HEK293 (cell line): Measurements from ENCODE around the gene PRKG1.
A peak's percentile ranks its signal among the peaks of the same experiment; 100 is the strongest.
"Not testable (repeated sequence)": the region's sequence is repeated elsewhere in the genome, so short reads cannot be mapped to it uniquely, and the experiment has no call there.

Experiments
- CTCF ChIA-PET: fragments of 350-600 bp; formaldehyde crosslinking; extraction: SDS; loops from one replicate; lab custom pipeline; 2021; ENCODE audit warnings: antibody characterized with exemption; lab: Yijun Ruan, JAX
- POLR2A ChIA-PET: fragments of 300-600 bp; formaldehyde crosslinking; extraction: SDS; loops from one replicate; lab custom pipeline; 2020; ENCODE audit warnings: antibody characterized with exemption, inconsistent platforms; lab: Yijun Ruan, JAX
- H3K27ac ChIP-seq: fragments of 200-500 bp; sonication (Bioruptor generic); 2 replicates; pipeline ENCODE4 v1.5.1; 2014; ENCODE audit warnings: low read depth, low read length, control low read depth, inconsistent platforms; ENCODE audit errors: extremely low read depth
- H3K36me3 ChIP-seq, 2 experiments: fragments of 200-500 bp in 1 of 2; sonication (Bioruptor generic) in 1 of 2; 1 replicate in 1 of 2; 2 replicates in 1 of 2; pipeline ENCODE4 v1.5.1; 2014 to 2017; ENCODE audit warnings: inconsistent platforms in 2 of 2, low read length in 2 of 2; ENCODE audit not compliant: control insufficient read depth in 2 of 2, insufficient read depth in 1 of 2
- H3K4me1 ChIP-seq: fragments of 200-500 bp; sonication (Bioruptor generic); 2 replicates; pipeline ENCODE4 v1.5.1; 2014; ENCODE audit warnings: mild to moderate bottlenecking, low read length, inconsistent platforms; ENCODE audit not compliant: control insufficient read depth, insufficient read depth
- H3K4me3 ChIP-seq: 2 replicates; pipeline ENCODE4 v1.5.1; 2011; ENCODE audit warnings: low read depth, mild to moderate bottlenecking, control low read depth, low read length, moderate library complexity
- H3K9me3 ChIP-seq: fragments of 200-500 bp; sonication (Bioruptor generic); 2 replicates; pipeline ENCODE4 v1.5.1; 2014; ENCODE audit warnings: low read depth, low read length, inconsistent platforms; ENCODE audit not compliant: control insufficient read depth, insufficient read depth
- KLF8 ChIP-seq: fragments of 450-650 bp; formaldehyde crosslinking; IDR thresholded peaks from 2 replicates; pipeline ENCODE4 v1.5.1; 2016; ENCODE audit warnings: missing biosample characterization, missing genetic modification characterization
- MYNN ChIP-seq: fragments of 450-650 bp; formaldehyde crosslinking; IDR thresholded peaks from 2 replicates; pipeline ENCODE4 v1.5.1; 2016; ENCODE audit warnings: missing biosample characterization, missing genetic modification characterization, borderline replicate concordance
- MZF1 ChIP-seq: fragments of 450-650 bp; formaldehyde crosslinking; IDR thresholded peaks from 2 replicates; pipeline ENCODE4 v1.5.1; 2017; ENCODE audit warnings: missing biosample characterization, missing genetic modification characterization, borderline replicate concordance
- REPIN1 ChIP-seq: fragments of 450-650 bp; formaldehyde crosslinking; IDR thresholded peaks from 2 replicates; pipeline ENCODE4 v1.5.1; 2017; ENCODE audit warnings: missing biosample characterization, missing genetic modification characterization, low read depth
- SCRT1 ChIP-seq: fragments of 450-650 bp; formaldehyde crosslinking; IDR thresholded peaks from 2 replicates; pipeline ENCODE4 v1.5.1; 2016; ENCODE audit warnings: missing biosample characterization, missing genetic modification characterization, borderline replicate concordance
- ZNF140 ChIP-seq: fragments of 450-650 bp; formaldehyde crosslinking; IDR thresholded peaks from 2 replicates; pipeline ENCODE4 v1.5.1; 2016; ENCODE audit warnings: missing biosample characterization, missing genetic modification characterization
- ZNF146 ChIP-seq: fragments of 450-650 bp; formaldehyde crosslinking; IDR thresholded peaks from 2 replicates; pipeline ENCODE4 v1.5.1; 2016; ENCODE audit warnings: missing biosample characterization, missing genetic modification characterization
- ZNF19 ChIP-seq: fragments of 450-650 bp; formaldehyde crosslinking; IDR thresholded peaks from 2 replicates; pipeline ENCODE4; 2016; ENCODE audit warnings: missing biosample characterization, missing genetic modification characterization, low read depth
- ZNF292 ChIP-seq: fragments of 450-650 bp; formaldehyde crosslinking; IDR thresholded peaks from 2 replicates; pipeline ENCODE4 v1.5.1; 2016; ENCODE audit warnings: low read depth, missing biosample characterization, missing genetic modification characterization, borderline replicate concordance
- ZNF311 ChIP-seq: fragments of 450-650 bp; formaldehyde crosslinking; IDR thresholded peaks from 2 replicates; pipeline ENCODE4 v1.5.1; 2017; ENCODE audit warnings: missing biosample characterization, missing genetic modification characterization, borderline replicate concordance
- ZNF426 ChIP-seq: fragments of 450-650 bp; formaldehyde crosslinking; IDR thresholded peaks from 2 replicates; pipeline ENCODE4 v1.5.1; 2017; ENCODE audit warnings: missing biosample characterization, missing genetic modification characterization, mild to moderate bottlenecking, inconsistent platforms, moderate library complexity
- ZNF501 ChIP-seq: fragments of 450-650 bp; formaldehyde crosslinking; IDR thresholded peaks from 2 replicates; pipeline ENCODE4 v1.5.1; 2016; ENCODE audit warnings: missing biosample characterization, missing genetic modification characterization
- ZNF555 ChIP-seq: fragments of 450-650 bp; formaldehyde crosslinking; conservative IDR thresholded peaks from 2 replicates; pipeline ENCODE4 v1.5.1; 2017; ENCODE audit warnings: missing biosample characterization, mild to moderate bottlenecking, missing genetic modification characterization, inconsistent platforms
- ZNF558 ChIP-seq: fragments of 450-650 bp; formaldehyde crosslinking; IDR thresholded peaks from 2 replicates; pipeline ENCODE4 v1.5.1; 2016; ENCODE audit warnings: missing biosample characterization, missing genetic modification characterization
- ZNF561 ChIP-seq: fragments of 450-650 bp; IDR thresholded peaks from 2 replicates; pipeline ENCODE4 v1.5.1; 2018; ENCODE audit warnings: missing biosample characterization, missing genetic modification characterization, borderline replicate concordance
- ZNF600 ChIP-seq: fragments of 450-650 bp; formaldehyde crosslinking; IDR thresholded peaks from 2 replicates; pipeline ENCODE4 v1.5.1; 2016; ENCODE audit warnings: missing biosample characterization, missing genetic modification characterization
- ZNF624 ChIP-seq: fragments of 450-650 bp; formaldehyde crosslinking; IDR thresholded peaks from 2 replicates; pipeline ENCODE4 v1.5.1; 2017; ENCODE audit warnings: missing biosample characterization, missing genetic modification characterization
- TF ChIP-seq, protein P1 (sequence below): fragments of 450-650 bp; formaldehyde crosslinking; IDR thresholded peaks from 2 replicates; pipeline ENCODE4 v1.5.1; 2016; ENCODE audit warnings: missing biosample characterization, missing genetic modification characterization

PRKG1 gene

DNA sequence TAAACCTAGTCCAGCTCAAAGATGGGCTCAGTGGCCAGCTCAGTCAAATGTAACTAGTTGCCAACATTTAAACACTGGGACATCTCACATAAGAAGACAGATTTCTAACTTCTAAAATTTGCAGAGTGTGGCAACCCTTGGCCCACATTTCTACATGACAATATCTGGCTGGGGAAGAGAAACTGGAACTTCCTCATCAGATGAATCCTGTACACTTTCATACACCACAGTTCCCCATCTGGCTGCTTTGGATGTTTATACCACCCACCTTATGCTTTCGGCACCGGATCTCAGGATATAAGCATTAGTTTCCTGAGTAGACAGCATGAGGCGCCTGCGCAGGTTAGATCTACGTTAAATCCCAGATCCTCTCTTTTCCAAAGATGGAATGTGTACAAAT, 199.3 kb downstream of the PRKG1 start:
- Histone ChIP-seq H3K4me3 (no peak overlapping the region), H3K36me3 (no peaks in the 10 kb centered on the region), H3K9me3 (no peaks in the 10 kb centered on the region), H3K27ac (no peak overlapping the region), H3K4me1 (no peaks in the 10 kb centered on the region)
- TF ChIP-seq MYNN (tag by site-specific recombination) (no peak), ZNF311 (tag by site-specific recombination) (no peak), MZF1 (tag by site-specific recombination) (no peak), ZNF501 (tag by site-specific recombination) (no peak)
- CTCF ChIA-PET: interaction anchor here (0.8 kb wide), 1 partner anchor 107 kb away, joined by 4 read pairs; no protein-coding TSS in a partner anchor
- POLR2A ChIA-PET: no interaction called here

DNA sequence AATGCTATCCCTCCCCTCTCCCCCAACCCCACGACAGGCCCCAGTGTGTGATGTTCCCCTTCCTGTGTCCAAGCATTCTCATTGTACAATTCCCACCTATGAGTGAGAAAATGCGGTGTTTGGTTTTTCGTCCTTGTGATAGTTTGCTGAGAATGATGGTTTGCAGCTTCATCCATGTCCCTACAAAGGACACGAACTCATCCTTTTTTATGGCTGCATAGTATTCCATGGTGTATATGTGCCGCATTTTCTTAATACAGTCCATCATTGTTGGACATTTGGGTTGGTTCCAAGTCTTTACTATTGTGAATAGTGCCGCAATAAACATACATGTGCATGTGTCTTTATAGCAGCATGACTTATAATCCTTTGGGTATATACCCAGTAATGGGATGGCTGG, 201.8 kb downstream of the PRKG1 start:
- H3K36me3 ChIP-seq, H3K4me1 ChIP-seq, H3K27ac ChIP-seq, CTCF ChIA-PET, H3K9me3 ChIP-seq, H3K4me3 ChIP-seq, POLR2A ChIA-PET: not testable (repeated sequence)
- peak; percentile 86 for TF ChIP-seq ZNF146 (tag by site-specific recombination)

DNA sequence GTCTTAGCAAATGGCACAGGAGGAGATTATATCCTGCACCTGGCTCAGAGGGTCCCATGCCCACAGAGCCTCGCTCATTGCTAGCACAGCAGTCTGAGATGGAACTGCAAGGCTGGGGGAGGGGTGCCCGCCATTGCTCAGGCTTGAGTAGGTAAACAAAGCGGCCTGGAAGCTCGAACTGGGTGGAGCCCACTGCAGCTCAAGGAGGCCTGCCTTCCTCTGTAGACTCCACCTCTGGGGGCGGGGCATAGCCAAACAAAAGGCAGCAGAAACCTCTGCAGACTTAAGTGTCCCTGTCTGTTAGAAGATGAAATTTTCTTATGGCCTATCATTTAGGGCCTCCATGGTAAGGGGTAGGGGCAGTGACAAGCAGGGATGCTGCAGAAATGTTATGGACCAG, 207.1 kb downstream of the PRKG1 start:
- H3K4me3 ChIP-seq, H3K36me3 ChIP-seq, H3K4me1 ChIP-seq, H3K27ac ChIP-seq, CTCF ChIA-PET, POLR2A ChIA-PET, H3K9me3 ChIP-seq: not testable (repeated sequence)
- peak; percentile 11; the same call in 1 of the 2 replicates for TF ChIP-seq ZNF140 (tag by site-specific recombination)

DNA sequence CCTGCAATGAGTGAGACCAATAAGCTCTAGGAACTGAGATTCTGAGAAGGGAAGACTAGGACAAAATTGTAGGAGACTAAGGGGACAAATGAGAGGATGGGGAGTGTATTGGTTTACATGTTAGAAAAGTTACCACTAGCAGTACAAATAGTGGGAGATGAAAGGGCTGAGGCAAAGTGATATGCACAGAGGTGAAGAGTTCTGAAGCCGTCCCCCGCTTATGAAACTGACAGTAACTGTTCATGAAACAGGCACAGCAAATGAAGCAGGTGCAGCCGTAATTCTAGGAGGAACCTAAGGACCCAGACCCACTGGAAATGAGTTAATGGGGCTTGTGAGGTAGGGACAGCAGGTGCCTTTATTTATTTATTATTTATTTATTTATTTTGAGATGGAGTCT, 211.3 kb downstream of the PRKG1 start:
- TF ChIP-seq, protein P1, sequence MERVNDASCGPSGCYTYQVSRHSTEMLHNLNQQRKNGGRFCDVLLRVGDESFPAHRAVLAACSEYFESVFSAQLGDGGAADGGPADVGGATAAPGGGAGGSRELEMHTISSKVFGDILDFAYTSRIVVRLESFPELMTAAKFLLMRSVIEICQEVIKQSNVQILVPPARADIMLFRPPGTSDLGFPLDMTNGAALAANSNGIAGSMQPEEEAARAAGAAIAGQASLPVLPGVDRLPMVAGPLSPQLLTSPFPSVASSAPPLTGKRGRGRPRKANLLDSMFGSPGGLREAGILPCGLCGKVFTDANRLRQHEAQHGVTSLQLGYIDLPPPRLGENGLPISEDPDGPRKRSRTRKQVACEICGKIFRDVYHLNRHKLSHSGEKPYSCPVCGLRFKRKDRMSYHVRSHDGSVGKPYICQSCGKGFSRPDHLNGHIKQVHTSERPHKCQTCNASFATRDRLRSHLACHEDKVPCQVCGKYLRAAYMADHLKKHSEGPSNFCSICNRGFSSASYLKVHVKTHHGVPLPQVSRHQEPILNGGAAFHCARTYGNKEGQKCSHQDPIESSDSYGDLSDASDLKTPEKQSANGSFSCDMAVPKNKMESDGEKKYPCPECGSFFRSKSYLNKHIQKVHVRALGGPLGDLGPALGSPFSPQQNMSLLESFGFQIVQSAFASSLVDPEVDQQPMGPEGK: no peak
- no peak for TF ChIP-seq ZNF426 (tag by site-specific recombination)
- TF ChIP-seq ZNF558 (tag by site-specific recombination): no peak
- no peaks in the 10 kb centered on the region for H3K9me3 ChIP-seq
- H3K36me3 ChIP-seq: no peaks in the 10 kb centered on the region
- POLR2A ChIA-PET: no interaction called here
- H3K4me1 ChIP-seq: no peaks in the 10 kb centered on the region; the same call in 1 of the 2 replicates
- H3K27ac ChIP-seq: no peak overlapping the region
- no peak overlapping the region for H3K4me3 ChIP-seq
- CTCF ChIA-PET: interaction anchor here (0.6 kb wide), 1 partner anchor 284 kb away, joined by 4 read pairs; no protein-coding TSS in a partner anchor

DNA sequence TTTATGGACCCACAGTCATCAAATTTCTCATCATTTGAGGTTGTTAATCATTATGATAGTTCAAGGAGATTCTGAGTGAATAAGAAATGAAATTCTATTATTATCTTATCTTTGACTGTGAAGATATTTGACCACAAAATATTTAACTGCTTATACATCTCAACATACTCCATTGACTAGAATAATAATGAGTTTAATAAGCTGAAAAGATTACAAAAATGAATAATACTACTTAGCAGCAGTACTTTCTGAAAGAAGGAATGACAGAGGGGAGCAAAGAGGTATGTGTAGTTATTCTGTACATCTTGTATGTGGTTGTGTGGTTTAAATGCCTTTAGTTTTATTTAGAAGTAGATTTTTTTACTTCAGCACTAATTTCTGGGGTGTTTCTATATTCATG, 214.2 kb downstream of the PRKG1 start:
- H3K27ac ChIP-seq: no peak overlapping the region
- H3K9me3 ChIP-seq: no peaks in the 10 kb centered on the region
- H3K4me1 ChIP-seq: no peaks in the 10 kb centered on the region; the same call in 1 of the 2 replicates
- no peaks in the 10 kb centered on the region for H3K36me3 ChIP-seq
- ChIA-PET CTCF (no interaction called here), POLR2A (no interaction called here)
- TF ChIP-seq ZNF292 (tag by site-specific recombination): no peak
- no peak for TF ChIP-seq ZNF311 (tag by site-specific recombination)
- TF ChIP-seq ZNF600: no peak
- no peak for TF ChIP-seq KLF8 (tag by site-specific recombination)
- TF ChIP-seq ZNF624: no peak
- no peak for TF ChIP-seq ZNF19 (tag by site-specific recombination)
- TF ChIP-seq SCRT1 (tag by site-specific recombination): no peak
- TF ChIP-seq ZNF561 (tag by site-specific recombination): no peak
- no peak for TF ChIP-seq ZNF555 (tag by site-specific recombination)
- no peak for TF ChIP-seq REPIN1 (tag by site-specific recombination)
- H3K4me3 ChIP-seq: no peak overlapping the region
